ENCODE data around the gene TIRAP. TPM values are rescaled to one million over a fixed set of nuclear protein-coding genes. Genes with fewer than 3 reads are reported as not detected.

The TIRAP gene
- total and polyA plus RNA-seq, 9 of the 15 experiments (the other 6 are each of a cell fraction or from before 2014, with no cell fraction given): 0.60 to 8.7 (median 3.7) TPM

DNA sequence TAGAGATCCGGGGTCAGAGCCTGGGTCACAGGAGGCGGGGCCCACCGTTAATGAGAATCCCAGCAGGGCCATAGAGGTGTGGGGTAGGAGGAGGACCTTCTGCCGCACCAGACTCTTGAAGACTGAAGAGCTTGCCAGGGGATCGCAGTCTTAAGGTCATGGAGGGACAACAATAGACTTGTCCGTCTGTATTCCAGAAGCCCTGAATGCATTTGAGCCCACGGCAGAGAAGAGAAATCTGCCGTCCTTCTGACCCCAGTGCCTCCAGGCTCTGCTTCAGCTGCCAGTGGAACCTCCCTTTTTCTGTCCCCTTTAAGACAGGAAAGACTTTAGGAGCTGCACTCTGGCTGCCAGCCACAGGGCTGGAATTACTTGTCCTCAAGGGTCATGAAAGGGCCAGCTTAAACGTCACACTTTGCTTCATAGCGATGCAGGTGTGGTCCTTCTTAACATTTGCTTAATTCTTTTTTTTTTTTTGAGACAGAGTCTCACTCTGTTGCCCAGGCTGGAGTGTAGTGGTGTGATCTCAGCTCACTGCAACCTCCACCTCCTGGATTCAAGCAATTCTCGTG lies 57.1 kb downstream of the TIRAP start:
- in situ Hi-C loops (cut with MboI): no loop called here
- DNase-seq (ENCODE audit: extremely low read depth in 1 of 4, low spot score in 3 of 4) (no peak), FAIRE-seq (no peak), ATAC-seq (no peak)
- no peak overlapping the region for H3K4me2 ChIP-seq (ENCODE audit: insufficient read depth, low read length)
- intact Hi-C loops (cut with micrococcal nuclease): no loop called here
- H3K9ac ChIP-seq (ENCODE audit: insufficient read depth in 1 of 2, low read depth in 2 of 2, low read length in 2 of 2): no peak overlapping the region
- H2AFZ ChIP-seq (ENCODE audit: low read depth, low read length): no peak overlapping the region
- H3K79me2 ChIP-seq (ENCODE audit: control insufficient read depth, insufficient read depth, low read length): no peaks in the 10 kb centered on the region; the same call in 2 of the 3 replicates
- H3K27ac ChIP-seq (ENCODE audit: extremely low read depth, low read depth, low read length): no peak overlapping the region
- H3K9me1 ChIP-seq (ENCODE audit: control insufficient read depth, insufficient read depth, low read length): peaks cover 3% of the 10 kb centered on the region
- H3K9me3 ChIP-seq (replicated peaks; ENCODE audit: control insufficient read depth, insufficient read depth, low read depth, low read length): no peaks in the 10 kb centered on the region
- no peak overlapping the region for H3K4me3 ChIP-seq
- H4K20me1 ChIP-seq (replicated peaks; ENCODE audit: control insufficient read depth, insufficient read depth, low read length): no peaks in the 10 kb centered on the region
- H3K4me1 ChIP-seq (replicated peaks in 1 of 2; ENCODE audit: control insufficient read depth in 2 of 2, insufficient read depth in 2 of 2, low read length in 2 of 2): peaks cover 10 to 29% of the 10 kb centered on the region in 2 experiments
- no TSS peak for BruUV-seq (replicated peaks)
- peaks cover 39% of the 10 kb centered on the region; the same call in 2 of the 3 replicates for H3K36me3 ChIP-seq (ENCODE audit: control insufficient read depth, insufficient read depth, low read length)
- no peak for TF ChIP-seq EP300 (IDR thresholded peaks at IDR 0.05; ENCODE audit: low read length)
- no peak for TF ChIP-seq ZNF174 (CRISPR knock-in tag; IDR thresholded peaks at IDR 0.05)
- no peak for TF ChIP-seq PCBP2 (IDR thresholded peaks at IDR 0.05; ENCODE audit: low read depth, low read length, poor library complexity, severe bottlenecking)
- TF ChIP-seq NCOA2 (IDR thresholded peaks at IDR 0.05; ENCODE audit: partially characterized antibody in 2 of 2): no peak
- TF ChIP-seq ELF4 (CRISPR knock-in tag; IDR thresholded peaks at IDR 0.05): no peak
- TF ChIP-seq PHF8 (IDR thresholded peaks at IDR 0.05; ENCODE audit: borderline replicate concordance, low read length): no peak
- no peak for TF ChIP-seq JUNB (CRISPR knock-in tag; conservative IDR thresholded peaks at IDR 0.05)
- TF ChIP-seq FOXA1 (IDR thresholded peaks at IDR 0.05; ENCODE audit: borderline replicate concordance): no peak
- no peak for TF ChIP-seq ZNF584 (CRISPR knock-in tag; IDR thresholded peaks at IDR 0.05; ENCODE audit: low read depth)
- TF ChIP-seq, protein P1, sequence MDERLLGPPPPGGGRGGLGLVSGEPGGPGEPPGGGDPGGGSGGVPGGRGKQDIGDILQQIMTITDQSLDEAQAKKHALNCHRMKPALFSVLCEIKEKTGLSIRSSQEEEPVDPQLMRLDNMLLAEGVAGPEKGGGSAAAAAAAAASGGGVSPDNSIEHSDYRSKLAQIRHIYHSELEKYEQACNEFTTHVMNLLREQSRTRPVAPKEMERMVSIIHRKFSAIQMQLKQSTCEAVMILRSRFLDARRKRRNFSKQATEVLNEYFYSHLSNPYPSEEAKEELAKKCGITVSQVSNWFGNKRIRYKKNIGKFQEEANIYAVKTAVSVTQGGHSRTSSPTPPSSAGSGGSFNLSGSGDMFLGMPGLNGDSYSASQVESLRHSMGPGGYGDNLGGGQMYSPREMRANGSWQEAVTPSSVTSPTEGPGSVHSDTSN (CRISPR knock-in tag; IDR thresholded peaks at IDR 0.05; ENCODE audit: low read depth): no peak
- TF ChIP-seq, protein P1 (tag; conservative IDR thresholded peaks at IDR 0.05; ENCODE audit: low read depth): no peak
- ChIA-PET CTCF (ENCODE audit: low intra/inter-chr PET ratio) (no interaction called here), POLR2A (interaction anchor here (1.0 kb wide), 1 partner anchor 11 kb away, joined by 5 read pairs; no protein-coding TSS in a partner anchor)
- WGBS (ENCODE audit: insufficient coverage, low coverage, missing lambda C conversion rate): 76% methylated on average over 11 of the region's 11 CpGs
- H3K27me3 ChIP-seq (ENCODE audit: control insufficient read depth in 2 of 2, insufficient read depth in 2 of 2, low read length in 2 of 2): no peaks in the 10 kb centered on the region

All from K562 (cell line).